Hepatocyte (in vitro differentiated cells): ENCODE measurements around the gene PTPRN2. TPM values are rescaled to one million over a fixed set of nuclear protein-coding genes. Genes with fewer than 3 reads are reported as not detected.

Source experiments
- DNase-seq: peaks from one replicate; pipeline ENCODE4 v3.0.0-alpha.2; 2016; ENCODE audit warnings: low spot score
- H2AFZ ChIP-seq: fragments of 200-600 bp; sonication (generic); 2 replicates; pipeline ENCODE4 v1.6.0; 2016; ENCODE audit warnings: antibody characterized with exemption, mild to moderate bottlenecking
- H3K27ac ChIP-seq: fragments of 200-600 bp; sonication (generic); 2 replicates; pipeline ENCODE4 v1.5.1; 2016; ENCODE audit warnings: mild to moderate bottlenecking
- H3K27me3 ChIP-seq: fragments of 200-600 bp; sonication (generic); 2 replicates; pipeline ENCODE4 v1.6.1; 2016
- H3K36me3 ChIP-seq: fragments of 200-600 bp; sonication (generic); replicated peaks from 2 replicates; pipeline ENCODE4 v1.5.1; 2016; ENCODE audit warnings: low read depth; ENCODE audit not compliant: insufficient read depth
- H3K4me1 ChIP-seq: fragments of 200-600 bp; sonication (generic); 2 replicates; pipeline ENCODE4 v1.5.1; 2016; ENCODE audit warnings: mild to moderate bottlenecking, moderate library complexity; ENCODE audit not compliant: insufficient read depth
- H3K4me2 ChIP-seq: fragments of 200-600 bp; sonication (generic); 2 replicates; pipeline ENCODE4 v1.6.0; 2016
- H3K4me3 ChIP-seq: fragments of 200-600 bp; sonication (generic); 2 replicates; pipeline ENCODE4 v1.5.1; 2016; ENCODE audit warnings: mild to moderate bottlenecking
- H3K79me2 ChIP-seq: fragments of 200-600 bp; sonication (generic); 2 replicates; pipeline ENCODE4 v1.6.0; 2017; ENCODE audit warnings: mild to moderate bottlenecking
- H3K9me2 ChIP-seq: fragments of 200-600 bp; sonication (generic); replicated peaks from 2 replicates; pipeline ENCODE4 v1.6.0; 2017; ENCODE audit warnings: mild to moderate bottlenecking; ENCODE audit not compliant: insufficient read depth
- H3K9me3 ChIP-seq: fragments of 200-600 bp; sonication (generic); 2 replicates; pipeline ENCODE4 v1.5.1; 2016; ENCODE audit warnings: low read depth, mild to moderate bottlenecking
- H4K20me1 ChIP-seq: fragments of 200-600 bp; sonication (generic); 2 replicates; pipeline ENCODE4 v1.6.0; 2016; ENCODE audit warnings: mild to moderate bottlenecking; ENCODE audit not compliant: insufficient read depth, poor library complexity, severe bottlenecking
- EZH2 ChIP-seq: fragments of 200-600 bp; sonication (generic); IDR thresholded peaks from 2 replicates; pipeline ENCODE4 v1.6.1; 2016; ENCODE audit warnings: antibody characterized with exemption, mild to moderate bottlenecking, borderline replicate concordance
- EZH2phosphoT487 ChIP-seq: fragments of 200-600 bp; sonication (generic); IDR thresholded peaks from one replicate; pipeline ENCODE4 v1.6.1; 2018; ENCODE audit warnings: antibody characterized with exemption, mild to moderate bottlenecking, low read depth, moderate library complexity; ENCODE audit not compliant: unreplicated experiment, severe bottlenecking
- WGBS: methylation state at CpG from one replicate; pipeline ENCODE4 v1.1.6; 2016; ENCODE audit warnings: low lambda C conversion rate; ENCODE audit errors: missing lambda C conversion rate; 5-methylcytosine and 5-hydroxymethylcytosine counted together
- polyA plus RNA-seq: library from polyadenylated mRNA; unstranded; fragments of >200 nt; fragmentation: Nextera tagmentation; extraction: Ambion mirVana; gene quantifications from 2 replicates; pipeline ENCODE4 v1.2.1, GENCODE V29; 2016
- total RNA-seq: library from RNA; depleted of rRNA; stranded (reverse); fragments of >200 nt; gene quantifications from 2 replicates; pipeline ENCODE4 v1.2.3, GENCODE V29; 2014
- TF ChIP-seq, protein P1 (sequence below): fragments of 200-600 bp; sonication (generic); IDR thresholded peaks from 2 replicates; pipeline ENCODE4 v1.5.1; 2016; ENCODE audit warnings: antibody characterized with exemption, mild to moderate bottlenecking; ENCODE audit not compliant: poor library complexity

Gene PTPRN2
- total and polyA plus RNA-seq, 2 experiments from 2014 or later: 2.1 to 3.3 TPM

DNA sequence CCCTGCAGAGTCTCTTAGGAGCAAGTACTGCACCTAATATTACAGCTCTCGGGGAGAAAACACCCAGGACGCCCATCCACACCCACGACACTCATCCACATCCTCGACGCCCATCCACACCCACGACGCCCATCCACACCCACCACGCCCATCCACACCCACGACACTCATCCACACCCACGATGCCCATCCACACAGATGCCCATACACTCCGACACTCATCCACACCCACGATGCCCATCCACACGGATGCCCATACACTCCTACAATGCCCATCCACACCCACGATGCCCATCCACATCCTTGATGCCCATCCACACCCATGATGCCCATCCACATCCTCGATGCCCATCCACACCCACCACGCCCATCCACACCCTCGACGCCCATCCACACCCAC, 503.1 kb downstream of the PTPRN2 start:
- no peaks in the 10 kb centered on the region for H3K4me1 ChIP-seq
- H3K9me3 ChIP-seq: no peaks in the 10 kb centered on the region
- no peaks in the 10 kb centered on the region for H3K79me2 ChIP-seq
- H3K9me2 ChIP-seq: no peaks in the 10 kb centered on the region
- no peak overlapping the region for H2AFZ ChIP-seq
- DNase-seq: no peak
- H3K36me3 ChIP-seq: no peaks in the 10 kb centered on the region
- no peaks in the 10 kb centered on the region for H3K27me3 ChIP-seq
- WGBS: 95% methylated on average over 13 of the region's 18 CpGs
- H3K4me3 ChIP-seq: no peak overlapping the region
- no peaks in the 10 kb centered on the region for H4K20me1 ChIP-seq
- no peak overlapping the region for H3K27ac ChIP-seq
- TF ChIP-seq EZH2phosphoT487 (no peak), EZH2 (no peak)
- TF ChIP-seq, protein P1, sequence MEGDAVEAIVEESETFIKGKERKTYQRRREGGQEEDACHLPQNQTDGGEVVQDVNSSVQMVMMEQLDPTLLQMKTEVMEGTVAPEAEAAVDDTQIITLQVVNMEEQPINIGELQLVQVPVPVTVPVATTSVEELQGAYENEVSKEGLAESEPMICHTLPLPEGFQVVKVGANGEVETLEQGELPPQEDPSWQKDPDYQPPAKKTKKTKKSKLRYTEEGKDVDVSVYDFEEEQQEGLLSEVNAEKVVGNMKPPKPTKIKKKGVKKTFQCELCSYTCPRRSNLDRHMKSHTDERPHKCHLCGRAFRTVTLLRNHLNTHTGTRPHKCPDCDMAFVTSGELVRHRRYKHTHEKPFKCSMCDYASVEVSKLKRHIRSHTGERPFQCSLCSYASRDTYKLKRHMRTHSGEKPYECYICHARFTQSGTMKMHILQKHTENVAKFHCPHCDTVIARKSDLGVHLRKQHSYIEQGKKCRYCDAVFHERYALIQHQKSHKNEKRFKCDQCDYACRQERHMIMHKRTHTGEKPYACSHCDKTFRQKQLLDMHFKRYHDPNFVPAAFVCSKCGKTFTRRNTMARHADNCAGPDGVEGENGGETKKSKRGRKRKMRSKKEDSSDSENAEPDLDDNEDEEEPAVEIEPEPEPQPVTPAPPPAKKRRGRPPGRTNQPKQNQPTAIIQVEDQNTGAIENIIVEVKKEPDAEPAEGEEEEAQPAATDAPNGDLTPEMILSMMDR: no peak
- H3K4me2 ChIP-seq: no peak overlapping the region

- H3K4me3 ChIP-seq: no peak overlapping the region
- no peak overlapping the region for H3K27ac ChIP-seq
- no peaks in the 10 kb centered on the region for H3K79me2 ChIP-seq
- H4K20me1 ChIP-seq: no peaks in the 10 kb centered on the region
- TF ChIP-seq EZH2phosphoT487 (no peak), EZH2 (no peak)
- TF ChIP-seq, protein P1: no peak
- no peaks in the 10 kb centered on the region for H3K4me1 ChIP-seq
- DNase-seq: no peak
- H3K9me3 ChIP-seq: no peaks in the 10 kb centered on the region
- no peaks in the 10 kb centered on the region for H3K9me2 ChIP-seq
- H2AFZ ChIP-seq: no peak overlapping the region
- no peaks in the 10 kb centered on the region for H3K27me3 ChIP-seq
- WGBS: 89% methylated on average over 28 of the region's 28 CpGs
- H3K36me3 ChIP-seq: no peaks in the 10 kb centered on the region
- no peak overlapping the region for H3K4me2 ChIP-seq
These were observed 503.9 kb downstream of the PTPRN2 start for GRCh38 chr7:158083526-158084310.

DNA sequence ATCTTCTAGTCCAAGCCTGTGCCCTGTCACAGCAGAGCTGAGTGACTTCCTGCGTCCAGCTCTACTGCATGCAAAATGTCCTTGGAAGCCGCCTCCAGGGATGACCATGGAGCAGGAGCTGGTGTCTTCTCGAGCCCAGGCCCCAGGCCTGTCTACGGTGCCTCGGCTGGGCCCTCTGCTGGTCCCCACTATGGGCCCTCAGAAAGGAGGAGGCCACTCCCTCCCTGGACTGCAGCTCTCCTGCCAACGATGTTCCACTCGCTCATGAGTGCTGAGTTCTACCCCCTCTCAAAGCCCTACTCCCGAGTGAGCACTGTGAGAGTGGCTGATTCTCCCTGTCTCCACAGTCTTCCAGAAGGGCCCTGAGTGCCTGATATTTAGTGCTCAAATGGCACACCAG, 504.9 kb downstream of the PTPRN2 start:
- H3K9me3 ChIP-seq: no peaks in the 10 kb centered on the region

GRCh38 chr7:158080899-158081445, 506.7 kb downstream of the PTPRN2 start:
- Histone ChIP-seq H2AFZ (no peak overlapping the region), H3K27me3 (no peaks in the 10 kb centered on the region), H3K9me3 (no peaks in the 10 kb centered on the region), H3K36me3 (no peaks in the 10 kb centered on the region), H3K4me1 (no peaks in the 10 kb centered on the region), H3K4me2 (no peak overlapping the region), H3K79me2 (no peaks in the 10 kb centered on the region), H4K20me1 (no peaks in the 10 kb centered on the region), H3K4me3 (no peak overlapping the region), H3K27ac (no peak overlapping the region), H3K9me2 (no peaks in the 10 kb centered on the region)
- WGBS: 93% methylated on average over 21 of the region's 21 CpGs
- DNase-seq: no peak
- TF ChIP-seq, protein P1: no peak
- TF ChIP-seq EZH2phosphoT487: no peak
- no peak for TF ChIP-seq EZH2

More for the DNA sequence above, 504.9 kb downstream of the PTPRN2 start:
- Histone ChIP-seq H3K27ac (no peak overlapping the region), H2AFZ (no peak overlapping the region), H3K4me1 (no peaks in the 10 kb centered on the region), H3K4me3 (no peak overlapping the region), H4K20me1 (no peaks in the 10 kb centered on the region), H3K36me3 (no peaks in the 10 kb centered on the region), H3K4me2 (no peak overlapping the region), H3K27me3 (no peaks in the 10 kb centered on the region), H3K9me2 (no peaks in the 10 kb centered on the region), H3K79me2 (no peaks in the 10 kb centered on the region)
- DNase-seq: no peak
- 94% methylated on average over 8 of the region's 8 CpGs for WGBS
- TF ChIP-seq EZH2: no peak
